Measurements from ENCODE around the gene RAB26.

DNA sequence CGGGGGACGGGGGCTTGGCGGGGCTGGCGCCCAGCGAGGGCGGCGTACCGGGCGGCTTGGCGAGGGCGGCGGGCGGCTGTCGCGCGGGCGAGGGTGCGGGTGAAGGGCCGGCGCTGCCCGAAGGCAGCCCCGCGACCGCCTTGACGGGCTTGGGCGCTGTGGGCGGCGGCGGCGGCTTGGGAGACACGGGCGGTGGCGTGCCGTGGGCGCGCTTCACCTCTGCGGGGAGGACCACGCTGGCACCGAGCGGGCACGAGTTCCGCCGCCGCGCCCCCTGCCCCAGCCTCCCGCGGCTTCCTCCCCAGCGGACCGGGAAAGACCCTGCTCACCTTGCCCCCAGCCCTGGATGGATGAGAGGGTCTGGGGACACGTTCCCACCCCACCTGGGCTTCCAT is 30.7 kb downstream of the RAB26 start:
- TF ChIP-seq GATA2 (IDR thresholded peaks at IDR 0.05; ENCODE audit: low read depth, low read length) = no peak
- TF ChIP-seq GATA3 (IDR thresholded peaks at IDR 0.05; ENCODE audit: low read depth, low read length) = no peak

All from SH-SY5Y (cell line).